Mesenchymal stem cell (in vitro differentiated cells and primary cell): ENCODE results near the gene ABCB8.

ENCODE experiments used
- DNase-seq: peaks from one replicate; pipeline ENCODE4 v3.0.0-alpha.2; 2013
- H2AFZ ChIP-seq: one replicate; pipeline ENCODE4 v1.6.1; 2013; ENCODE audit warnings: low read depth, mild to moderate bottlenecking, control low read depth, inconsistent platforms, low read length, moderate library complexity
- H2AK5ac ChIP-seq: 2 replicates; pipeline ENCODE4 v1.6.1; 2013; ENCODE audit warnings: low read length, moderate library complexity, mild to moderate bottlenecking, inconsistent platforms; ENCODE audit not compliant: severe bottlenecking
- H2BK120ac ChIP-seq: one replicate; pipeline ENCODE4 v1.6.1; 2013; ENCODE audit warnings: low read depth, mild to moderate bottlenecking, inconsistent platforms, low read length, moderate library complexity
- H2BK12ac ChIP-seq, 2 experiments: one replicate each; pipeline ENCODE4 v1.6.1; 2013; ENCODE audit warnings: inconsistent platforms in 2 of 2, low read length in 2 of 2, mild to moderate bottlenecking in 2 of 2, moderate library complexity in 2 of 2, control low read depth in 1 of 2
- H2BK15ac ChIP-seq: one replicate; pipeline ENCODE4 v1.6.1; 2013; ENCODE audit warnings: mild to moderate bottlenecking, low read depth, inconsistent platforms; ENCODE audit not compliant: poor library complexity, severe bottlenecking
- H2BK5ac ChIP-seq: 2 replicates; pipeline ENCODE4 v1.6.1; 2013; ENCODE audit warnings: low read depth, mild to moderate bottlenecking, low read length, control low read depth, inconsistent platforms; ENCODE audit not compliant: poor library complexity, severe bottlenecking
- H3K14ac ChIP-seq, 2 experiments: one replicate each; pipeline ENCODE4 v1.6.1; 2013; ENCODE audit warnings: inconsistent platforms in 2 of 2, low read length in 2 of 2, control low read depth in 1 of 2, mild to moderate bottlenecking in 1 of 2, moderate library complexity in 1 of 2
- H3K18ac ChIP-seq, 2 experiments: one replicate each; pipeline ENCODE4 v1.6.1; 2013; ENCODE audit warnings: inconsistent platforms in 2 of 2, low read length in 2 of 2, control low read depth in 1 of 2, low read depth in 1 of 2, mild to moderate bottlenecking in 1 of 2
- H3K23ac ChIP-seq, 2 experiments: one replicate each; pipeline ENCODE4 v1.6.1; 2013; ENCODE audit warnings: inconsistent platforms in 2 of 2, low read length in 2 of 2, mild to moderate bottlenecking in 2 of 2, moderate library complexity in 2 of 2, control low read depth in 1 of 2
- H3K27ac ChIP-seq: 2 replicates; pipeline ENCODE4 v1.5.1; 2013; ENCODE audit warnings: mild to moderate bottlenecking, moderate library complexity, low read length, control low read depth, inconsistent platforms; ENCODE audit not compliant: poor library complexity, severe bottlenecking
- H3K27me3 ChIP-seq, 2 experiments: 2 replicates each; pipeline versions ENCODE4 v1.6.1 to v1.7.0; 2013; ENCODE audit warnings: low read length in 2 of 2, mild to moderate bottlenecking in 2 of 2, moderate library complexity in 2 of 2, control low read depth in 1 of 2, inconsistent platforms in 1 of 2; ENCODE audit not compliant: control insufficient read depth in 1 of 2, insufficient read depth in 1 of 2
- H3K36me3 ChIP-seq, 2 experiments: 2 replicates each; pipeline versions ENCODE4 v1.6.1 to v1.7.0; 2013; ENCODE audit warnings: low read length in 2 of 2, control low read depth in 1 of 2, inconsistent platforms in 1 of 2, low read depth in 1 of 2, mild to moderate bottlenecking in 1 of 2; ENCODE audit not compliant: insufficient read depth in 2 of 2, control insufficient read depth in 1 of 2
- H3K4ac ChIP-seq, 2 experiments: one replicate each; pipeline ENCODE4 v1.6.1; 2013; ENCODE audit warnings: inconsistent platforms in 2 of 2, low read length in 2 of 2, mild to moderate bottlenecking in 2 of 2, moderate library complexity in 2 of 2, control low read depth in 1 of 2, low read depth in 1 of 2
- H3K4me1 ChIP-seq: 2 replicates; pipeline ENCODE4 v1.6.1; 2013; ENCODE audit warnings: low read depth, low read length, control low read depth; ENCODE audit not compliant: control insufficient read depth, insufficient read depth
- H3K4me2 ChIP-seq: 2 replicates; pipeline ENCODE4 v1.6.1; 2013; ENCODE audit warnings: low read length, mild to moderate bottlenecking, inconsistent platforms; ENCODE audit not compliant: poor library complexity, severe bottlenecking
- H3K4me3 ChIP-seq, 2 experiments: 2 replicates each; pipeline versions ENCODE4 v1.5.1 to v1.7.0; 2013; ENCODE audit warnings: low read length in 2 of 2, mild to moderate bottlenecking in 2 of 2, control low read depth in 1 of 2, low read depth in 1 of 2; ENCODE audit not compliant: insufficient read depth in 1 of 2
- H3K79me1 ChIP-seq: replicated peaks from 2 replicates; pipeline ENCODE4 v1.6.1; 2013; ENCODE audit warnings: mild to moderate bottlenecking, control low read depth, low read length, inconsistent platforms; ENCODE audit not compliant: poor library complexity, severe bottlenecking
- H3K9ac ChIP-seq: 2 replicates; pipeline ENCODE4 v1.7.0; 2013; ENCODE audit warnings: mild to moderate bottlenecking, low read length, moderate library complexity
- H3K9me3 ChIP-seq: 2 replicates; pipeline ENCODE4 v1.7.0; 2013; ENCODE audit warnings: mild to moderate bottlenecking, low read length; ENCODE audit not compliant: control insufficient read depth
- H4K8ac ChIP-seq: one replicate; pipeline ENCODE4 v1.6.1; 2013; ENCODE audit warnings: inconsistent platforms, mild to moderate bottlenecking, low read length, moderate library complexity
- H4K91ac ChIP-seq: one replicate; pipeline ENCODE4 v1.6.1; 2013; ENCODE audit warnings: mild to moderate bottlenecking, low read length, inconsistent platforms
- WGBS: methylation state at CpG from one replicate; pipeline ENCODE4 v1.1.7; 2013; ENCODE audit warnings: mixed read lengths; 5-methylcytosine and 5-hydroxymethylcytosine counted together

Gene ABCB8

DNA sequence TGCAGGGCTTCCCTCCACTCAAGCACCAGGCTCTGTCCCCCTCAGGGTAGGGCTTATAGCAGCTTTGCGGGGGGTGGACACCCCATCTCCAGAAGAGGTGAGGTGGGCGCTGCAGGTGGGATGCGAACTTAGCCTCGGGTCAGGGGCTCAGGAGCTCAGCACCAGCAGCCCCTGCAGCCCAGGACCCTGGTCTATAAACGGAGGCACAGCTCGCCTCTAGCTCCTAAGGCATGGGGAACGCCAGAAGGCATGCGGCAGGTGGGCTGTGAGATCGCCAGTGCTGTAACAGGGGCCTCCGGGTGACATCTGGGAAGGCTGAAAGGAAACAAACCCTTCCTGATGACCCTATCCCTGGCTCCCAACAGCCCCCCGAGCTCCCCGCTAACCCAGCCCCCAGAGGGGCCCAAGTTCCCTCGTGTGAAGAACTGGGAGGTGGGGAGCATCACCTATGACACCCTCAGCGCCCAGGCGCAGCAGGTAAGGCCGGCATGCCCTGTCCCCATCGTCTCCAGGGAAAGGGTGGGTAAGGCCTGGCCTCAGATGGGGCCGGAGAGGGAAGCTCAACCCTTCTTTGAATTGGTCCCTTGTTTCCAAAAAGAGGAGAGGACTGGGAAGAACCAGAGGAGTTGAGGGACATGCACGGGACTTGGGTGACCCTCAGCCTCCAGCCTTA lies 33.3 kb upstream of the ABCB8 start:
- Histone ChIP-seq H2BK15ac (peak overlapping the region; percentile 44), H3K4ac (peak overlapping the region; percentile 32 to 40), H3K23ac (no peak overlapping the region), H4K91ac (peak overlapping the region; percentile 7), H3K27ac (no peak overlapping the region), H3K4me1 (no peaks in the 10 kb centered on the region), H2AK5ac (no peak overlapping the region), H2BK120ac (no peak overlapping the region), H3K36me3 (no peaks in the 10 kb centered on the region), H2AFZ (peak overlapping the region; percentile 65), H3K9me3 (peaks cover 12% of the 10 kb centered on the region), H3K14ac (peak overlapping the region in 1 of 2 experiments; percentile 1), H3K4me2 (no peak overlapping the region), H3K9ac (no peak overlapping the region), H2BK12ac (peak overlapping the region in 1 of 2 experiments; percentile 91), H3K27me3 (peaks cover 19 to 36% of the 10 kb centered on the region in 2 experiments), H3K79me1 (no peaks in the 10 kb centered on the region), H3K18ac (peak overlapping the region in 1 of 2 experiments; percentile 77), H2BK5ac (no peak overlapping the region), H4K8ac (peak overlapping the region; percentile 51), H3K4me3 (no peak overlapping the region)
- 81% methylated on average over 17 of the region's 19 CpGs for WGBS
- DNase-seq, result no peak

DNA sequence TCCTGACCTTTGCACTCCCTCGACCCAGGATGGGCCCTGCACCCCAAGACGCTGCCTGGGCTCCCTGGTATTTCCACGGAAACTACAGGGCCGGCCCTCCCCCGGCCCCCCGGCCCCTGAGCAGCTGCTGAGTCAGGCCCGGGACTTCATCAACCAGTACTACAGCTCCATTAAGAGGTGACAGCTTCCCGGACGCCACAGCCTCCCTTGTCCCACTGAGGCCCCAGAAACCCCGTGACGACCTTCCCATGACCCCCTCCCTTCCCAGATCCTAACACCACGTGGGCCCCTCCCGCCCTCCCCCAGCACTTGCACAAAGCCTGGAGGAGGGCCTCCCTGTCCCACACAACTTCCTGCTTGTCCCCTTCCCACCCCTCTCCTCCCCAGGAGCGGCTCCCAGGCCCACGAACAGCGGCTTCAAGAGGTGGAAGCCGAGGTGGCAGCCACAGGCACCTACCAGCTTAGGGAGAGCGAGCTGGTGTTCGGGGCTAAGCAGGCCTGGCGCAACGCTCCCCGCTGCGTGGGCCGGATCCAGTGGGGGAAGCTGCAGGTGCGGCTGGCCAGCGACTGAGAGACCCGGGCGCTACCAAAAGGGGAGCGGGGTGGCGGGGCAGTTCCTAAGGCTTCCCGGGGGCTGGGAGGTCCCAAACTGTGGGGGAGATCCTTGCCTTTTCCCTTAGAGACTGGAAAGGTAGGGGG lies 31.7 kb upstream of the ABCB8 start:
- no peak overlapping the region for H2AFZ ChIP-seq
- H3K18ac ChIP-seq, result peak overlapping the region; percentile 29 to 80
- no peak overlapping the region for H3K9ac ChIP-seq
- no peak for DNase-seq
- H3K27me3 ChIP-seq, result peaks cover 12 to 43% of the 10 kb centered on the region in 2 experiments
- no peak overlapping the region for H3K4me2 ChIP-seq
- H3K23ac ChIP-seq, result no peak overlapping the region
- H4K8ac ChIP-seq, result peak overlapping the region; percentile 95
- H3K4me1 ChIP-seq, result no peaks in the 10 kb centered on the region
- H2BK15ac ChIP-seq, result peak overlapping the region; percentile 46
- no peak overlapping the region for H3K4me3 ChIP-seq
- no peak overlapping the region for H3K14ac ChIP-seq
- H3K27ac ChIP-seq, result no peak overlapping the region
- peak overlapping the region; percentile 42 for H2BK120ac ChIP-seq
- H3K79me1 ChIP-seq, result no peaks in the 10 kb centered on the region
- H2AK5ac ChIP-seq, result no peak overlapping the region
- 45% methylated on average over 31 of the region's 31 CpGs for WGBS
- no peak overlapping the region for H2BK5ac ChIP-seq
- H2BK12ac ChIP-seq, result peak overlapping the region; percentile 30 to 64
- no peaks in the 10 kb centered on the region for H3K9me3 ChIP-seq
- H3K4ac ChIP-seq, result no peak overlapping the region
- H4K91ac ChIP-seq, result peak overlapping the region; percentile 94
- no peaks in the 10 kb centered on the region for H3K36me3 ChIP-seq

DNA sequence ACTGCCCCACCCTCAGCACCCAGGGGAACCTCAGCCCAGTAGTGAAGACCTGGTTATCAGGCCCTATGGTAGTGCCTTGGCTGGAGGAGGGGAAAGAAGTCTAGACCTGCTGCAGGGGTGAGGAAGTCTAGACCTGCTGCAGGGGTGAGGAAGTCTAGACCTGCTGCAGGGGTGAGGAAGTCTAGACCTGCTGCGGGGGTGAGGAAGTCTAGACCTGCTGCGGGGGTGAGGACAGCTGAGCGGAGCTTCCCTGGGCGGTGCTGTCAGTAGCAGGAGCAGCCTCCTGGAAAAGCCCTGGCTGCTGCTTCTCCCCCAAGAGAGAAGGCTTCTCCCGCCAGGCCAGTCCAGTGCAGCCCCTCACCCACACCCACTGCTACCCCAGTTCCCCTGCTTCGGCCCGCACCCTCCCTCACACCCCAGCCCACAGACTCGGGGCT lies 31.2 kb upstream of the ABCB8 start:
- no peak overlapping the region for H3K23ac ChIP-seq
- H4K8ac ChIP-seq, result peak overlapping the region; percentile 95
- no peak overlapping the region for H3K4me2 ChIP-seq
- H3K18ac ChIP-seq, result peak overlapping the region; percentile 29 to 80
- H2AK5ac ChIP-seq, result no peak overlapping the region
- H4K91ac ChIP-seq, result no peak overlapping the region
- no peak overlapping the region for H3K27ac ChIP-seq
- H2AFZ ChIP-seq, result no peak overlapping the region
- WGBS, result 95% methylated on average over 8 of the region's 8 CpGs
- H3K36me3 ChIP-seq, result no peaks in the 10 kb centered on the region
- H2BK120ac ChIP-seq, result no peak overlapping the region
- H3K4ac ChIP-seq, result no peak overlapping the region
- no peaks in the 10 kb centered on the region for H3K4me1 ChIP-seq
- H3K9me3 ChIP-seq, result no peaks in the 10 kb centered on the region
- H2BK5ac ChIP-seq, result no peak overlapping the region
- H3K27me3 ChIP-seq, result peaks cover 12 to 49% of the 10 kb centered on the region in 2 experiments
- H3K4me3 ChIP-seq, result no peak overlapping the region
- H3K14ac ChIP-seq, result no peak overlapping the region
- no peaks in the 10 kb centered on the region for H3K79me1 ChIP-seq
- H2BK12ac ChIP-seq, result peak overlapping the region in 1 of 2 experiments; percentile 64
- no peak for DNase-seq
- H2BK15ac ChIP-seq, result no peak overlapping the region
- no peak overlapping the region for H3K9ac ChIP-seq

DNA sequence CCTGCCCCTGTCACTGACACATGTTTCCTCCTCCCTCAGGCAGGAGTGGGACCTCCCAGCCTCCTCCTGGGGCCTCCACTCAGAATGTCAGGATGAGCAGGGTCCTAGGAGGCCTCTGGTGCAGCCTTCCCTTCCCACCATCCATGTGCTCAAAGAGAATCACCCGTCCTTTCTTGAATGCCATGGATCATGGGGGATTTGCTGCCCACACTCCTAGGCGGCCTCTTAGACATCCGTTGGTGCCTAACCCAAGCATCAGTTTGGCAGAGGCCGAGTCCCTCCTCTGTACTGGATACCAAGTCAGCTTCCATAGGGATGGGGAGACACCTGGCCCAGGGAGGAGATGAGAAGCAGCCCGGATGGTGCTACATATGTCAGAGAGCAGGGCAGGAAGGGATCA lies 30.4 kb upstream of the ABCB8 start:
- no peaks in the 10 kb centered on the region for H3K4me1 ChIP-seq
- no peak overlapping the region for H2BK120ac ChIP-seq
- no peak overlapping the region for H3K23ac ChIP-seq
- H3K4me3 ChIP-seq, result no peak overlapping the region
- no peak overlapping the region for H3K18ac ChIP-seq
- H4K91ac ChIP-seq, result peak overlapping the region; percentile 31
- H3K79me1 ChIP-seq, result no peaks in the 10 kb centered on the region
- no peak overlapping the region for H2BK15ac ChIP-seq
- H3K4ac ChIP-seq, result no peak overlapping the region
- 90% methylated on average over 5 of the region's 5 CpGs for WGBS
- no peak overlapping the region for H3K4me2 ChIP-seq
- H3K9ac ChIP-seq, result no peak overlapping the region
- H3K27ac ChIP-seq, result no peak overlapping the region
- no peak for DNase-seq
- H3K14ac ChIP-seq, result no peak overlapping the region
- no peak overlapping the region for H2AK5ac ChIP-seq
- no peaks in the 10 kb centered on the region for H3K36me3 ChIP-seq
- H2BK5ac ChIP-seq, result no peak overlapping the region
- peaks cover 13 to 54% of the 10 kb centered on the region in 2 experiments for H3K27me3 ChIP-seq
- no peak overlapping the region for H2AFZ ChIP-seq
- H2BK12ac ChIP-seq, result no peak overlapping the region
- H4K8ac ChIP-seq, result no peak overlapping the region
- no peaks in the 10 kb centered on the region for H3K9me3 ChIP-seq
